IPS-15b (cell line): ENCODE results near the gene GTPBP6.
"Not testable (repeated sequence)": the region's sequence is repeated elsewhere in the genome, so short reads cannot be mapped to it uniquely, and the experiment has no call there.

Experiments
- H3K27me3 ChIP-seq: one replicate; pipeline ENCODE4 v1.6.1; 2013; ENCODE audit warnings: low read length; ENCODE audit not compliant: control insufficient read depth, insufficient read depth
- H3K36me3 ChIP-seq: one replicate; pipeline ENCODE4 v1.6.1; 2013; ENCODE audit warnings: low read length; ENCODE audit not compliant: control insufficient read depth, insufficient read depth
- H3K4me1 ChIP-seq: one replicate; pipeline ENCODE4 v1.6.1; 2013; ENCODE audit warnings: mild to moderate bottlenecking, low read length; ENCODE audit not compliant: control insufficient read depth, insufficient read depth
- H3K4me3 ChIP-seq: one replicate; pipeline ENCODE4 v1.5.1; 2013; ENCODE audit warnings: low read depth, low read length
- H3K9ac ChIP-seq: one replicate; pipeline ENCODE4 v1.6.1; 2013; ENCODE audit warnings: low read depth, mild to moderate bottlenecking, low read length
- H3K9me3 ChIP-seq: one replicate; pipeline ENCODE4 v1.6.1; 2013; ENCODE audit warnings: mild to moderate bottlenecking, low read length; ENCODE audit not compliant: control insufficient read depth, insufficient read depth

GTPBP6 gene

DNA sequence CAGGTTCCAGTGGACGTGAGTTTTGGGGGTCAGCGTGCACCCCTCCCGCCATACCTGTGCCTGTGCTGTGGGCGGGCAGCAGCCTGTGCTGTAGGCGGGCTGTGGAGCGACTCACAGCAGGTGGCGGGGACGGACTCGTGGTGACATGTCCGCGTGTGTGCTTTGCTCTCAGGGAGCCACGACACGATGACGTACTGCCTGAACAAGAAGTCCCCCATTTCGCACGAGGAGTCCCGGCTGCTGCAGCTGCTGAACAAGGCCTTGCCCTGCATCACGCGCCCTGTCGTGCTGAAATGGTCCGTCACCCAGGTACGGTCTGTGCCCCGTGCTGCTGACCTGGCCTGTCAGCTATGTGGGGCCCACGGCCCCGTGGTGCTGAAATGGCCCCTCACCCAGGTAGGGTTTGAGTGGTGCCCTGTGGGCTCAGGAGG, 30.0 kb downstream of the GTPBP6 start:
- Histone ChIP-seq H3K4me3 (no peak overlapping the region), H3K36me3 (peaks cover 62% of the 10 kb centered on the region), H3K9me3 (no peaks in the 10 kb centered on the region), H3K27me3 (no peaks in the 10 kb centered on the region), H3K4me1 (no peaks in the 10 kb centered on the region), H3K9ac (no peak overlapping the region)

DNA sequence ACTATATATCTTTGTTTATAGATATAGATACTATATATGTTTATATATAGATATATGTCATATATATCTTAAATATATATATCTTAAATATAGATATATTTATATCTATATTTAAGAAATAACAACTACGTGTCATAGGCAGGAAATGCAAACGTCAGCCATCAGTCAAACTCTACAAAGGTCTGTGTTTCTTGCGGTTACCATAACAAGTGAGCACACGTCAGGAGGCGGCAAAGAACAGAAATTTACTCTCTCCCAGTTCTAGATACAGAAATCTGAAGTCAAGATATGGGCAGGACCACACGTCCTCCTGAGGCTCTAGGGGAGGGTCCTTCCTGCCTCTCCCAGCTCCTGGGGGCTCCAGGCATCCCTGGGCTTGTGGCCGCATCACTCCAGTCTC, 30.9 kb downstream of the GTPBP6 start:
- Histone ChIP-seq H3K4me3 (no peak overlapping the region), H3K4me1 (no peaks in the 10 kb centered on the region), H3K9me3 (no peaks in the 10 kb centered on the region), H3K9ac (no peak overlapping the region), H3K27me3 (no peaks in the 10 kb centered on the region), H3K36me3 (peaks cover 54% of the 10 kb centered on the region)

DNA sequence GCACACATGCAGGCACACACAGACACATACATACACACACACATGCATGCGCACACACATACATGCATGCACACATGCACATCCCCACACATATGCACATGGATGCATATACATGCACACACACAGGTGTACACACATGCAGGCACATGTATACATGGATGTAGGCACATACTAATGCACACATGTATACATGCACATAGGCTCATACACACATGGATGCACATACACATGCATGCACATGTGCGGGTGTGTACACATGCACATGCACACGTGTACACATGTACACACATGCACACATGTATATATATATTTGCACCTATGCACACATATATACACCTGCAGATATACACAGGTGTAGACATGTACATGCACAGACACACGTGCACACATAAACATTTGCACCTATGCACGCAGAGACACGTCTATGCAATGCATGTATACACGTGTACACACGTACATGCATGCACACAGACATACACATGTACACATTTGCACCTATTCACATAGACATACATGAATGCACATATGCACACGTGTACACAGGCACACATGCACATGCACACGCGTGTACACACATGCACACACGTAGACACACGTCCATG, 33.4 kb downstream of the GTPBP6 start:
- no peaks in the 10 kb centered on the region for H3K9me3 ChIP-seq
- H3K27me3 ChIP-seq, result no peaks in the 10 kb centered on the region
- H3K36me3 ChIP-seq, result peaks cover 40% of the 10 kb centered on the region
- H3K9ac ChIP-seq, result no peak overlapping the region
- no peak overlapping the region for H3K4me3 ChIP-seq
- no peaks in the 10 kb centered on the region for H3K4me1 ChIP-seq

GRCh38 chrX:283115-283845, 35.3 kb downstream of the GTPBP6 start:
- H3K27me3 ChIP-seq, result no peaks in the 10 kb centered on the region
- peak overlapping the region; percentile 59 for H3K4me3 ChIP-seq
- H3K4me1 ChIP-seq, result peaks cover 3% of the 10 kb centered on the region
- peaks cover 28% of the 10 kb centered on the region for H3K36me3 ChIP-seq
- no peak overlapping the region for H3K9ac ChIP-seq
- H3K9me3 ChIP-seq, result no peaks in the 10 kb centered on the region

GRCh38 chrX:282000-282681, 36.5 kb downstream of the GTPBP6 start:
- Histone ChIP-seq H3K36me3 (peaks cover 24% of the 10 kb centered on the region), H3K4me3 (peak overlapping the region; percentile 92)
- not testable (repeated sequence) for H3K9me3 ChIP-seq, H3K27me3 ChIP-seq, H3K4me1 ChIP-seq, H3K9ac ChIP-seq

DNA sequence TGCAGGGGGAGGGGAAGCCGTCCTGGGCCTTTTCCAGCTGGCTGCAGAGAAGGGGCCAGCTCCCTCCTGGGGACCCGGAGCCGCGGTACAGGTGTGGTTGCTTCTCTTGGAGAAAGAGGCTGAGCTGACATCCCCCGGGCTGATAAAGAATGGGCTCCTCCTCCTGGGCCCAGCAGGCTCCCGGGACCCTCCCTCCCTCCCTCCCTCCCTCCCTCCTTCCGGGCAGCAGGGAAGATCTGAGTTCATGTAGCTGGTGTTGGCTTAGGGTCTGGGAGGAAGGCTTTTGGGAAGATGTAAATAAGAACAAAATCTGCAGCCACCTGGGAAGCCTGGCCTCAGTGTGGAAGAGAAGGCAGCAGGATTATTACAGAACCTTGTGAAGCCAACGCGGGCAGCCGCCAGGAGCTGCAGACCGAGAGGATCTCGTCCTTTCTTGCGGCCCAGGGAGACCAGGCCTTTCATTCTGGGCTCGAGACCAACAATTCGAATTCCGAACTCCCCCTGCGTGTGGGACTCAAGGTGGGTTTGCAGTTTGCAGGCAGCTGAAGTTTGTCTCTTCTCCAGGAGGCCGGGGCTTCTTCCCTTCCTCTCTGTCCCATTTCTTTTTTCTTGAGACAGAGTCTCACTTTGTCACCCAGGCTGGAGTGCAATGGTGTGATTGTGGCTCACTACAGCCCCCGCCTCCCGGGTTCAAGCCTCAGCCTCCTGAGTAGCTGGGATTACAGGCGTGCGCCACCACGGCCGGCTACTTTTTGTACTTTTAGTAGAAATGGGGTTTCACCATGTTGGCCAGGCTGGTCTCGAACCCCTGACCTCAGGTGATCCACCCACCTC, 37.2 kb downstream of the GTPBP6 start, which contains the start of gene PLCXD1:
Gene PLCXD1 (plus strand): TSS at position 216 of the 834 bp plus-strand sequence. CDS start 2,807 bp downstream, outside the sequence.
- peak within 1 kb of the TSS; percentile 92 for H3K4me3 ChIP-seq
- peaks cover 22% of the 10 kb centered on the region for H3K36me3 ChIP-seq
- H3K4me1 ChIP-seq, result peaks cover 3% of the 10 kb centered on the region
- H3K27me3 ChIP-seq, result no peaks in the 10 kb centered on the region
- peak within 1 kb of the TSS; percentile 90 for H3K9ac ChIP-seq
- no peaks in the 10 kb centered on the region for H3K9me3 ChIP-seq

GRCh38 chrX:280722-281121, 37.9 kb downstream of the GTPBP6 start:
- H3K36me3 ChIP-seq, result peaks cover 20% of the 10 kb centered on the region
- H3K9me3 ChIP-seq, H3K4me3 ChIP-seq, H3K9ac ChIP-seq, H3K4me1 ChIP-seq, H3K27me3 ChIP-seq: not testable (repeated sequence)

- not testable (repeated sequence) for H3K4me1 ChIP-seq, H3K9me3 ChIP-seq, H3K4me3 ChIP-seq, H3K9ac ChIP-seq, H3K27me3 ChIP-seq
- H3K36me3 ChIP-seq, result peaks cover 13% of the 10 kb centered on the region
These were observed 38.6 kb downstream of the GTPBP6 start for GRCh38 chrX:279757-280604.

- no peaks in the 10 kb centered on the region for H3K27me3 ChIP-seq
- H3K4me3 ChIP-seq, result peak overlapping the region; percentile 67
- peaks cover 3% of the 10 kb centered on the region for H3K4me1 ChIP-seq
- no peaks in the 10 kb centered on the region for H3K9me3 ChIP-seq
- peaks cover 2% of the 10 kb centered on the region for H3K36me3 ChIP-seq
- H3K9ac ChIP-seq, result peak overlapping the region; percentile 32
These were observed 41.9 kb downstream of the GTPBP6 start for GRCh38 chrX:276581-277201.

DNA sequence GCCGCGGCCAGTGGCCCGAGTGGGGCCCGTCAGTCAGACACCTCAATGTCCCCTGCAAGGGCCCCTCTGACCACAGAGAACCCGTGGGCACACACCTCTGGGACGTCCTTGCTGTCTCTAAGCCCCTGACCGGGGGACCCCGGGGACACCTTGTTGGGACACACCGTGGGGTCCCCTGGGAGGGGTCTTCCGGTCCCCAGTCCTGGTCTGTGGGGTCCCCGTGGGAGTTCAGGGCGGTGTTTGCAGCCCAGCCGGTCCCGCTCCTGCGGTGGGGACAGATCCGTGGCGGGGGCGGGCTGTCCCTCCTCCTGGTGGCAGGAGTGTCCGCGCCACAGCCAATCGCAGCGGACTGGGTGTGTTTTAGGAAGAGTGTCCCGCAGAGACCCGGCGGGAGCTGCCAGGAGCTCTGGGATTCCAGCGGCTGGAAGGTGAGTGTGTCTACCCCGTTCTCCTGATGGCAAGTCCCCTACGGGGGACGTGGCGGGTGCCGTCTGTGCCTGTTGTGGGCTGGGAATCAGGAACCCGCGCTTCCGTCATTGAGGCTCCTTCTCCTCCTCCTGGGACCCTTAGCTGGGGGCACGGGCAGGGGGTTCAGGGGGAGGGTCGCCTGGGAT, 42.5 kb downstream of the GTPBP6 start:
- Histone ChIP-seq H3K9me3 (no peaks in the 10 kb centered on the region), H3K36me3 (peaks cover 2% of the 10 kb centered on the region), H3K9ac (peak overlapping the region; percentile 32), H3K27me3 (no peaks in the 10 kb centered on the region), H3K4me3 (peak overlapping the region; percentile 67), H3K4me1 (peaks cover 3% of the 10 kb centered on the region)
